OCI-LY1 (cell line): ENCODE data around the gene GMEB2.

Source experiments
- CTCF ChIP-seq: fragments of 200-600 bp; sonication (generic), shearing (Covaris generic); IDR thresholded peaks from 2 replicates; pipeline ENCODE4 v1.5.1; 2017; ENCODE audit warnings: mild to moderate bottlenecking, antibody characterized with exemption, low read length, moderate library complexity, mixed read lengths
- EZH2 ChIP-seq: fragments of 200-600 bp; sonication (generic), shearing (Covaris generic); IDR thresholded peaks from 2 replicates; pipeline ENCODE4 v1.8.0; 2017; ENCODE audit warnings: borderline replicate concordance, mixed run types, mild to moderate bottlenecking, antibody characterized with exemption, low read length, moderate library complexity, mixed read lengths

- TF ChIP-seq CTCF = no peak
- TF ChIP-seq EZH2 = no peak
These were observed 73.5 kb downstream of the GMEB2 start for GRCh38 chr20:63553251-63553932.
